ACC112 (cell line): ENCODE results near the gene ALG12.

Experiments used
- H2AFZ ChIP-seq: fragments of 200-600 bp; sonication (generic); one replicate; pipeline ENCODE4 v1.6.0; 2017; ENCODE audit warnings: antibody characterized with exemption, low read length; ENCODE audit not compliant: unreplicated experiment
- H3K27ac ChIP-seq: fragments of 200-600 bp; sonication (generic); 2 replicates; pipeline ENCODE4 v1.5.1; 2014; ENCODE audit warnings: low read depth, mild to moderate bottlenecking, antibody characterized with exemption, low read length, moderate library complexity
- H3K27me3 ChIP-seq: fragments of 200-600 bp; sonication (generic); 2 replicates; pipeline ENCODE4 v1.6.1; 2014; ENCODE audit warnings: mild to moderate bottlenecking, antibody characterized with exemption, low read length, moderate library complexity, mixed read lengths; ENCODE audit not compliant: insufficient read depth
- H3K36me3 ChIP-seq: fragments of 200-600 bp; sonication (generic); 2 replicates; pipeline ENCODE4 v1.6.1; 2016; ENCODE audit warnings: mild to moderate bottlenecking, antibody characterized with exemption, low read length, moderate library complexity, mixed read lengths; ENCODE audit not compliant: insufficient read depth
- H3K4me1 ChIP-seq: fragments of 200-600 bp; sonication (generic); one replicate; pipeline ENCODE4 v1.6.1; 2016; ENCODE audit warnings: low read length, mixed read lengths; ENCODE audit not compliant: insufficient read depth, unreplicated experiment, control insufficient read depth
- H3K4me3 ChIP-seq: fragments of 200-600 bp; sonication (generic); 2 replicates; pipeline ENCODE4 v1.5.1; 2014; ENCODE audit warnings: mild to moderate bottlenecking, low read depth, low read length
- H3K79me2 ChIP-seq: fragments of 200-600 bp; sonication (generic); one replicate; pipeline ENCODE4 v1.6.0; 2016; ENCODE audit warnings: low read length; ENCODE audit not compliant: control insufficient read depth, unreplicated experiment, insufficient read depth

The ALG12 gene

DNA sequence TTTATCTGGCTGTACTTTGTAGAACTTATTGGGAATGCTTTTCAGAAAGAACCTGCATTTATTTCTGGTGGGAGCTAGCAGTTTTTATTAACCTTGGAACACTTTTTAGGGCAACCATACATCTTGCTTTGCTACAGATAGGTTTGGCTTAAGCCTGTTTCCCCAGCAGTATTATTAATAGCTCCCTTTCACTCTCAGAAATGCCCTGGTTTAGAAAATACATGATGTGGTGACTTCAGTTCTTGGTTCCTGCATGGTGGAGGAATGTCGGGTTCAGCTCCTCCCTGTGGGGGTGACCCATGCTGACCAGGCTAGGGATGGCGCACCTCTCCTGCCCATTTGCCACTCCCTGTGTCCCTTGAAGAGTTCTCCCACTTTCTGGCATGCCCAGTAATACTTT is 36.4 kb downstream of the ALG12 start:
- peaks cover 5% of the 10 kb centered on the region; the same call in 1 of the 2 replicates for H3K36me3 ChIP-seq
- H3K4me3 ChIP-seq = no peak overlapping the region
- no peaks in the 10 kb centered on the region for H3K27me3 ChIP-seq
- no peaks in the 10 kb centered on the region for H3K4me1 ChIP-seq
- H3K79me2 ChIP-seq = peaks cover 15% of the 10 kb centered on the region
- H2AFZ ChIP-seq = no peak overlapping the region
- H3K27ac ChIP-seq = no peak overlapping the region

DNA sequence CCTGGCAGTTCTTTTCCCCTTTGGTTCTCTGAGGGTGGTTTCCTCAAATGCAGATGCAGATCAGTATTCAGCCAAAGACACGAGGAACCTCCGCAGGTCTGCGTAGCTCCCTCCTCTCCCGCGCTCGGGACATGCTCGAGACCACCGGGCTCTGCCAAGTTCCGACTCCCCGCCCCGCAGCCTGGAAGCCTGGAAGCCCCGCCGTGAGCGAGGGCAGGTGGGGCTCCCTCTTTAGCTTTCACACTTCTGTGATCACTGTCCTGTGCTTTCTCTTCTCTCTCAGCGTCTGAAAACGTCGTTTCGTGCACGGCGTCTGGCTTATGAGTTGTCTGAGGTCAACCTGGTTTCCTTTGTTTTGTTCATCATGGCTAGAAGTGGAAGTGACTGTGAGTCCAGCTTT is 38.0 kb downstream of the ALG12 start:
- no peak overlapping the region for H3K4me3 ChIP-seq
- no peak overlapping the region for H2AFZ ChIP-seq
- H3K4me1 ChIP-seq = no peaks in the 10 kb centered on the region
- H3K36me3 ChIP-seq = peaks cover 8% of the 10 kb centered on the region; the same call in 1 of the 2 replicates
- H3K79me2 ChIP-seq = peaks cover 23% of the 10 kb centered on the region
- no peak overlapping the region for H3K27ac ChIP-seq
- H3K27me3 ChIP-seq = no peaks in the 10 kb centered on the region

DNA sequence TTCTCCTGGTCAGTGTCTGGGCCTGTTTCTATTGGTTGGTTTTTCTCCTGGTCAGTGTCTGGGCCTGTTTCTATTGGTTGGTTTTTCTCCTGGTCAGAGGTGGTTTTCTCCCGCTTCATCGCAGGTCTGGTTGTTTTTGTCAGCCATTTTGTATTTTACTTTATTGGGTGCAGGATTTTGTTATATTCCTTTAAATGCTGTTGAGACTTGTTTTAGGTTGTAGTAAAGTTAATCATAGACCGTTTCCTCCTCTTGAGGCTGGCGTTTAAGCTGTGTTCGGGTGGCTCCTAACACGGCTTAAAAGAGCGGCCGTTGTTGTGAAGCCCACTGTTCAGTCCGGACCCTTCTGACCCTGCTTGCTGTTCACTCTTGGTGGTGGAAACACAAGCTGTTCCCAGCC is 38.4 kb downstream of the ALG12 start:
- no peak overlapping the region for H3K27ac ChIP-seq
- no peak overlapping the region for H3K4me3 ChIP-seq
- H3K27me3 ChIP-seq = no peaks in the 10 kb centered on the region
- H3K79me2 ChIP-seq = peaks cover 23% of the 10 kb centered on the region
- H3K4me1 ChIP-seq = no peaks in the 10 kb centered on the region
- peaks cover 8% of the 10 kb centered on the region; the same call in 1 of the 2 replicates for H3K36me3 ChIP-seq
- H2AFZ ChIP-seq = no peak overlapping the region

DNA sequence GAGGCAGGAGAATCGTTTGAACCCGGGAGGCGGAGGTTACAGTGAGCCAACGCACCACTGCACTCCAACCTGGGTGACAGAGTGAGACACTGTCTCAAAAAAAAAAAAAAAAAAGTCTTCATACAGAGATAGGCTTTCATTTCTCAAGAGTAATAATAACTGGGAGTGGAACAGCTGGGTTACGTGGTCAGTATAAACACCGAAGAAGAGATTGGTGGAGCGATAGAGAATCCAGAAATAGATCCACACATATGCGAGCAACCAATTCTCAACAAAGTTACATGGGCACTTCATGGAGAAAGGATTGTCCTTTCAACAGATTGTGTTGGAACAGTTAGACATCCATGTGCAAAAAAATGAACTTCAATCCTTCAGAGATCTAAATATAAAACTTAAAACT is 40.0 kb downstream of the ALG12 start:
- peaks cover 6% of the 10 kb centered on the region; the same call in 1 of the 2 replicates for H3K36me3 ChIP-seq
- H3K27ac ChIP-seq = no peak overlapping the region

DNA sequence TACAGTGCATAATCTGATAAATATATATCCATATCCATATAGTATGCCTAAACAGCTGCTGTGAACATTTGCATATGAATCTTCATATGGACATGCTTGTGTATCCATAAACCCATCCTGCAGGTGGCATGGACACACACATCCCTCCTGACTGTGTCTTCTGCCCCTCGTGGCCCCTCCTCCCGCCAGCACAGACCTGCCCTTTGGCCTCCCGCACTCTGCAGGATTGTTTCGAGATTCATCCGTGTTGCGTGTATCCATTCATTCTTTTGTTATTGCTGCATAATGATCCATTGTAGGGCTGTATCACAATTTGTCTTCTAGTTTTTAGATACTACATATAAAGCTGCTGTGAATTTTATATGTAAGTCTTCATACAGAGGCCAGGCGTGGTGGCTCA is 40.6 kb downstream of the ALG12 start:
- Histone ChIP-seq H3K4me1 (no peaks in the 10 kb centered on the region), H3K27ac (no peak overlapping the region), H3K36me3 (peaks cover 4% of the 10 kb centered on the region; the same call in 1 of the 2 replicates), H3K27me3 (no peaks in the 10 kb centered on the region), H3K79me2 (peaks cover 33% of the 10 kb centered on the region), H2AFZ (no peak overlapping the region), H3K4me3 (no peak overlapping the region)

More for the DNA sequence above, 40.0 kb downstream of the ALG12 start:
- no peaks in the 10 kb centered on the region for H3K4me1 ChIP-seq
- H3K27me3 ChIP-seq = no peaks in the 10 kb centered on the region
- no peak overlapping the region for H2AFZ ChIP-seq
- peaks cover 31% of the 10 kb centered on the region for H3K79me2 ChIP-seq
- H3K4me3 ChIP-seq = no peak overlapping the region

DNA sequence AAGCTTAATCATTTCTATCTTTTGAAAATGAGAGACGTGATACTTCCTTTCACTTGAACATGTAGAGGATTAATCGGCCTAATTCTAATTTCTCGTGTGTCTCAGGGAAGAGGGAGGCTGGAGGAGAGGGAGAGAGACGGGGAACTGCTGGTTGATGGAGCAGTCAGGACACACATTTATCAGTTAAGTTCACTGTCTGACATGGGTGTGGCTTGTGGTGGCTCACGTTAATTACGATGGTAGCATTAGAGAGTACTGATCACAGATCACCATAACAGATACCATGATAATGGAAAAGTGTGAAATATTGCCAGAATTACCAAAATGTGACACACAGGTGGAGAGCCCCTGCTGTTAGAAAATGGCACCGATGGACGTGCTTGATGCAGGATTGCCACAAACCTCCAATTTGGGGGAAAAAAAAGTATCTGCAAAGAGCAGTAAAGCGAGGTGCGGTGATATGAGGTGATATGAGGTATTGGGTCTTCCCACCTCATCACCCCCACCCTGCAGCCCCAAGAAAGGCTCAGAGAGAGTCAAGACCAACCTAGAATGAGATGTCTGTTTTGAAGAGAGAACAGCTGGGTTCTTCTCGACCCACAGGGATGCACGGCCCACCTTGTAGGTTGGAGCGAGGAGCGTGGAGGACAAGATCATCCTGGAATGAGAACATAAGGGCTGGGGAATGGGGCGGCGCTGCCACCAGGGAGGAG is 44.9 kb downstream of the ALG12 start:
- H2AFZ ChIP-seq = no peak overlapping the region
- H3K36me3 ChIP-seq = peaks cover 8% of the 10 kb centered on the region
- no peak overlapping the region for H3K27ac ChIP-seq
- no peaks in the 10 kb centered on the region for H3K4me1 ChIP-seq
- H3K27me3 ChIP-seq = no peaks in the 10 kb centered on the region
- H3K79me2 ChIP-seq = peaks cover 44% of the 10 kb centered on the region
- H3K4me3 ChIP-seq = no peak overlapping the region

DNA sequence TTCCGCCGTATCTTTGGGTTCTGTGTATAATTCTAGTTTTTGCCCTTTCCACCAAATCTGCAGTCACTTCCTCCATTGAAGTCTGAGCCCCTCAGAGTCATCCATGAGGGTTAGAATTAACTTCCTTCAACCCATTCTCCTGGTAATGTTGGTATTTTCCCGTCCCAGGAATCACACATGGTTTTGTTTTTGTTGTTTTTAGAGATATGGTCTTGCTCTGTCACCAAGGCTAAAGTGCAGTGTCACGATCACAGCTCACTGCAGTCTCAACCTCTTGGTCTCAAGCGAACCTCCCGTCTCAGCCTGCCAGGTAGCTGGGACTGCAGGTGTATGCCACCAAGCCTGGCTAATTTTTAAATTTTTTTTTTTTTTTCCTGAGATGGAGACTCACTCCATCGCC is 45.9 kb downstream of the ALG12 start:
- Histone ChIP-seq H2AFZ (no peak overlapping the region), H3K36me3 (peaks cover 13% of the 10 kb centered on the region), H3K79me2 (peaks cover 54% of the 10 kb centered on the region), H3K4me1 (no peaks in the 10 kb centered on the region), H3K27me3 (no peaks in the 10 kb centered on the region), H3K27ac (no peak overlapping the region), H3K4me3 (no peak overlapping the region)

DNA sequence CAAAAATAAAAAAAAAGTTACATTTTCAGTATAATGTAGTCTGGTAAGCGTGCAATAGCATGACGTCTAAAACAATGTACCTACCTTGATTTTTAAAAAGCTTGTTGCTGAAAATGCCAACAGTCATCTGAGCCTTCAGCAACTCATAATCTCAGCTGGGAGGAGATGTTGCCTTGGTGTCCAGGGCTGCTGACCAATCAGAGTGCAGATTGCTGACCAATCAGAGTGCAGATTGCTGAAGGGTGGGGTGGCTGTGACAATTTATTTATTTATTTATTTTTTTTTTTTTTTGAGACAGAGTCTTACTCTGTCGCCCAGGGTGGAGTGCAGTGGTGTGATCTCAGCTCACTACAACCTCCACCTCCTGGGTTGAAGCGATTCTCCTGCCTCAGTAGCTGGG is 46.8 kb downstream of the ALG12 start:
- Histone ChIP-seq H3K79me2 (peaks cover 58% of the 10 kb centered on the region), H3K4me1 (no peaks in the 10 kb centered on the region), H3K27me3 (no peaks in the 10 kb centered on the region), H3K4me3 (no peak overlapping the region), H3K36me3 (peaks cover 11% of the 10 kb centered on the region), H2AFZ (no peak overlapping the region), H3K27ac (no peak overlapping the region)

DNA sequence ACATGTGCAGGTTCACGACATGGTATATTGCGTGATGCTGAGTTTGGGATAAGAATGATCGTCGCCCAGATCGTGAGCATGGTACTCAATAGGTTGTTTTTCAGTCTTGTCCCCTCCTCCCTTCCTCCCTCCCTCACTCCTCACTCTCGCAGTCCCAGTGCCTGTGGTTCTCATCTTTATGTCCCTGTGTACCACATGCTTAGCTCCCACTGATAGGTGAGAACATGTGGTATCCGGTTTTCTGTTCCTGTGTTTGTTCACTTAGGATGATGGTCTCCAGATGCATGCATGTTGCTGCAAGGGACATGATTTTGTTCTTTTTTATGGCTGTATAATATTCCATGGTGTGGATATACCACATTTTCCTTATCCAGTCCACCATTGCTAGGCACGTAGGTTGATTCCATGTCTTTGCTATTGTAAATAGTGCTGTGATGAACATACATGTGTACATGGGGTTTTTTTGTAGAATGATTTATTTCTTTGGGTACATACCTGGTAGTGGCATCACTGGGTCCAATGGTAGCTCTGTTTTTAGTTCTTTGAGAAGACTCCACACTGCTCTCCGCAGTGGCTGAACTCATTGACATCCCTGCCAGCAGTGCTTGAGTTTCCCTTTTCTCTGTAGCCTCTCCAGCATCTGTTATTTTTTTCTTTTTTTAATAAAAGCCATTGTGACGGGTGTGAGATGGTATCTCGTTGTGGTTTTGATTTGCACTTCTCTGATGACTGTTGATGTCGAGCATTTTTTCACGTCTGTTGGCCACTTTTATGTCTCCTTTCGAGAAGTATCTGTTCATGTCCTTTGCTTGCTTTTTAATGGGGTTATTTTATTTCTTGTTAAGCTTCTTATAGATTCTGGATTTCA is 48.2 kb downstream of the ALG12 start:
- H3K4me3 ChIP-seq = no peak overlapping the region
- H3K36me3 ChIP-seq = peaks cover 9% of the 10 kb centered on the region; the same call in 1 of the 2 replicates
- no peak overlapping the region for H2AFZ ChIP-seq
- no peaks in the 10 kb centered on the region for H3K4me1 ChIP-seq
- no peak overlapping the region for H3K27ac ChIP-seq
- H3K27me3 ChIP-seq = no peaks in the 10 kb centered on the region
- peaks cover 63% of the 10 kb centered on the region for H3K79me2 ChIP-seq

DNA sequence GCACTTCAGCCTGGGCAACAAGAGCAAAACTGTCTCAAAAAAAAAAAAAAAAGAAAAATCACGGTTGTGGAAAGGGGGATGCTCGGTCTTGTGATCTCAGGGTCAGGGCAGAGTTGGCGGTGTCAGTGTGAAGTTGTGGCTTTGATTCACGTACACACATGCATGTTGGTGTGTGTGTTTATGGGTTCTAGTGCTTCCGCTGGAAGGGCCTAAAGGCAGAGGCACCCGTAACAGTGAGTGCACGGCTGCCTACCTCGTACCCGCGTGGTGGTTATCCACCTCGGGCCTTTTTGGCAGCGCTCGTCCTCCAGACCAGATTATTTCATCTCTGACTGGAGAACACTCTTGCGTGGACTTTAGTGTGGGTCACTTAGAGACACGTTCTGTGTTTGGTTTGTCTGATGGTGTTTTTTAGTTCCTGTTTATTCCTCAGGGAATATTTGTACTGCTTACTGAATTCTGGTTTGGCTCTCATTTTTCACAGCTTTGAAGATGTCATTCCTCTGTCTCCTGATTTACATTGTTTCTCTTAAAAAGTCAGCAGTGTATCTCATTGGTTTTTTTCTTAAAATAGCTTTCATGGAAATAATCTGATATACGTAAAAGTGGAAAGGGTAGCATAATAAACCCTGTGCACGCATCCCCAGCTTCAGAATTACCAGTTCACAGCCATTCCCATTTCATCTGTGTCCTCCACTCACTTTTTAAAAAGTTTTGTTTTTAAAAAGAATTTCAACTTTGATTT is 49.0 kb downstream of the ALG12 start:
- Histone ChIP-seq H2AFZ (no peak overlapping the region), H3K27ac (no peak overlapping the region), H3K79me2 (peaks cover 67% of the 10 kb centered on the region), H3K4me3 (no peak overlapping the region), H3K27me3 (no peaks in the 10 kb centered on the region), H3K36me3 (peaks cover 9% of the 10 kb centered on the region; the same call in 1 of the 2 replicates), H3K4me1 (no peaks in the 10 kb centered on the region)
